DMS79 treated with DMSO at 0.1 percent for 48 hours (cell line): ENCODE measurements around the gene EEFSEC.

Experiments used
- DNase-seq: peaks from one replicate; lab custom pipeline; 2025; lab: John Stamatoyannopoulos, UW

EEFSEC gene

GRCh38 chr3:128182656-128183055 lies 29.4 kb downstream of the EEFSEC start:
- no peak for DNase-seq

GRCh38 chr3:128185630-128186447 lies 32.6 kb downstream of the EEFSEC start:
- no peak for DNase-seq

GRCh38 chr3:128187495-128187894 lies 34.2 kb downstream of the EEFSEC start:
- DNase-seq: no peak

GRCh38 chr3:128188326-128188725 lies 35.0 kb downstream of the EEFSEC start:
- DNase-seq: no peak

DNA sequence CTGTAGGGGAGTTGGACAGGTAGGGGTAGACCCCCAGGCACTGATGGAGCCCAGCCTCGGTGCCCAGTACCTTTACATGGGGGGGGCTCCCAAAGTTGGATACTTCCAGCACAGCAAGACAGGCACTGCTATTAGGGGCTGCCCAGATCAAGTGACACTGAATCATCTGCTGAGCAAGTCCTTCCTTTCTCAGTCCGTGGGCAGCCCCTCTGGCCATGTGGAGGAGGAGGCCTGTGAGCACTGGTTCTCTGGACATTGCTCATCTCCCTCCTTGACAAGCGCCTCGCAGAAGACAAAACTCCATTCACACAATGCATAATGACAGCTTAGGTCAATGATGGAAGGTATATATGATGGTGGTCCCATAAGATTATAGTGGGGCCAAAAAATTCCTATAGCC lies 35.7 kb downstream of the EEFSEC start:
- no peak for DNase-seq

GRCh38 chr3:128190501-128190900 lies 37.2 kb downstream of the EEFSEC start:
- no peak for DNase-seq

GRCh38 chr3:128192131-128192530 lies 38.9 kb downstream of the EEFSEC start:
- DNase-seq: no peak

GRCh38 chr3:128193168-128193567 lies 39.9 kb downstream of the EEFSEC start:
- no peak for DNase-seq

DNA sequence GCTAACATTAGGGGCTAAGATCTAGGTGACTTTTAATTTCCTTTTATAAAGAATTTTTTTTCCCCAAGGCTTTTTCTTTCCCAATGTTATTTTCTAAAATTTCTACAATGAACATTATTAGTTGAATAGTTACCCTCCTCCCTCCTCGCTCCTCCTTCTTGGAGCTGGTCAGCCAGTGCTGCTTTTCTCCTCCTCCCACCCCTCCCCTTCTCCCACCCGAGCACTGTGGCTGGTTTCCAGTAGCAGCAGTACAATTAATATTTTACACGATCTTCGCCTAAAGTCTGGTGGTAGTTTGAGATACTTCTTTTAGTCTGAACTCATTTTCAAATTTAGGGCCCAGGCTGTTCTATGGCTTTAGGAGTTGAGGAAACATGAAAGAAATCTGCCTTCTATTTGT lies 41.6 kb downstream of the EEFSEC start:
- no peak for DNase-seq

- no peak for DNase-seq
Observed at GRCh38 chr3:128195369-128195768, 42.1 kb downstream of the EEFSEC start.

DNA sequence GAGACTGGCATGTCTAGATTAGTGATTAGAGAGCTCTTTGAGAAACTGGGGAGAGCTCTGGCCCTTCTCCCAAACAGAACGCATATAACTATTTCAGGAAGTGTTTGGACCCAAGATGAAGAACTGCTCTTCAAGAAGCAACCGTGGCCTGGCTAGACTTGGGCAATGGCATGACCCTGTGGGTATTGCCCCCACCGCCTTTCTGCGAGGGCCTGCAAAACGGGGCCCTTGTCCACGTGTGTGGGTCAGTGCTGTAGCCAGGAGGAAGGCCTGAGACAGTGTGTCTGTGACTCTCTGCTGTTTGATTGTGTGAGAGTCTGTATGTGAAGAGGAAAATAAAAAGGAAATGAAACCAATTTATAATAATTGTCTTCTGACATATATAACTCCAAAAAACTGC lies 42.5 kb downstream of the EEFSEC start:
- DNase-seq: no peak

- DNase-seq: no peak
Observed at GRCh38 chr3:128196647-128197046, 43.4 kb downstream of the EEFSEC start.

DNA sequence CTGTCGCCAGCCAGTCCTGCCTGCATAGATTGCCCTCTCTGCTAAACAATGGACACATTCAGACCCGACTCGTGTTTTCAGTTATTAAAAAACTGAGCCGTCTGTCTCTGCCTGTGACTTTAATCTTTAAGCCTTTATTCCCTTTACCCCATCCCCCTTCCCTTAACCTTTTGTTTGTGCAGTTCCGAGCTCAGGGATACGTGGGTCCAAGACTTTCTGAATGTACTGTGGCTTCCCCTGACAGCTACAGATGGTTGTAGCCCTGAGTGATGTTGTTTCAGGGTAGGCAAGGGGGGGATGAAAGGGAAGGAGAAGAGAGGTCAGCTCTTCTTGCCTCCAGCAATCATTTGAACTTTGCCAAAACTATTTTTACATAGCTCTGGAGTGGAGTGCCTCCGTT lies 44.6 kb downstream of the EEFSEC start:
- DNase-seq: no peak

GRCh38 chr3:128198313-128198712 lies 45.0 kb downstream of the EEFSEC start:
- no peak for DNase-seq

GRCh38 chr3:128199110-128199509 lies 45.8 kb downstream of the EEFSEC start:
- no peak for DNase-seq

DNA sequence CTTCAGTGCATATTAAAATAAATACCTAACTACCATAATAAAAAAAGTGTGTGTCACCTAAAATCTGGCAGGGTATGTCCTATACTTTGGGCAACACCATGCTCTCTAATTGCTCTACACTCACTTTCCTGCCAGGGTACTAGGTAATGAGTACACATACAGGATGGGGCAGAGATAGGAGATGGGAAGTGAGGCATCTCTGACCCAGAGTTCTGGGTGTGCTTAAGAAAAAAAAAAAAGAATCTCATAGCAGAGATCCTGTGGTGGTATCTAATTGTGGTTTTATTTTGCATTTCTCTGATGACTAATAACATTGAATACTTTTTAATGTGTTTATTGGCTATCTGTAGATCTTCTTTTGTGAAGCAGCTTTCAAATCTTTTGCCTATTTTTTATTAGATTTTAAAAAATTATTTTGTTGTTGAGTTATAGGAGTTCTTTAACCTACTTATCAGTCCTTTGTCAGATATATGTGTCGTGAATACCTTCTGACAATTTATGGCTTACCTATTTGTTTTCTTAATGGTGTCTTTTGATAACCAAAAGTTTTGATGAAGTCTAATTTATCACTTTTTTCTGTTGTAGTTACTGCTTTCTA lies 48.0 kb downstream of the EEFSEC start:
- no peak for DNase-seq

DNA sequence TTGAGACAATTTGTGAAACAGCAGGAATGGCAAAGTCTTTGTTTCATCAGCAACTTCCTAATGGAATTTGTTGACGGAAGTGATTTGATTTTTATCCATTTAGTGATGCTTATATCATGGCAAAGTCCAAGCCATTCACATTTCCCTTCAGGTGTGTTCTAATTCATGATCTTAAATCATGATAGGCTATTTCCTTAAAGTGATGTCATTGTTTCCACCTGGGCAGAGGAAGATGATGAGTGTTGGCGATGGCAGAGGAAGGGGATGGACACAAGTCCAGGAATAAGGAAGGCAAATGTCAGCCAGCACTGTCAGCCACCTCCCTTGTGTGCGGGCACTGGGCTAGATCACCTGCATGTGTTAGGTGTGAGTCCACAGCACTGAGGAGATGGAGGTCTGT lies 49.9 kb downstream of the EEFSEC start:
- DNase-seq: no peak

DNA sequence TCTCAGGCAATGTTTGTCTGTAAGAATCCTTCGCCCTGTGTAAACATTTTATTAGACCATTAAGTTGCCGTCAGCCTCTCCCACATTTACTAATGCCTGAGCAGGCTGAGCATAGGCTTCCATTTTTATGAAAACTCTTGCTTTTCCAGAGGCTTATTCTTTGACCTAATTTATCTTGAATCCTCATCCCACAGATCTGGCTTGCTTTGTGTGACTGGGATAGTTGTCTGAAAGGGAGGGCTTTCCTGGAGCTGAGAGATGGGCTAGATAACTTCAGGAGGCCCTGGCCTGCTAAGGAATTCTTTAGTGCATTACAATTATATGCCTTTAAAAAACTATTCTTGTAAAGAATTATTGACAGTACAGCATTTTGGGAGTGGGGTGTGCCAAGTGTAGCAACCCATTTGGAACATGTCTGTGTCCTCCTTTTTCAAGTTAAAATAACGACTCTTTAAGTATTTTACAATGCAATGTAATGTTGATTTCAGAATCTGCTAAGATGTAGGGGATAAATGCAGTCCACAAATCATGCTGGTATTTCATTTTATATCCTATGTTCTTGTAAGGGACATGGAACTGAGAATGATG lies 52.4 kb downstream of the EEFSEC start:
- no peak for DNase-seq

GRCh38 chr3:128207951-128208350 lies 54.7 kb downstream of the EEFSEC start:
- no peak for DNase-seq

- no peak for DNase-seq
Observed at GRCh38 chr3:128210711-128211110, 57.4 kb downstream of the EEFSEC start.

GRCh38 chr3:128214056-128214455 lies 60.8 kb downstream of the EEFSEC start:
- no peak for DNase-seq

GRCh38 chr3:128215290-128215689 lies 62.0 kb downstream of the EEFSEC start:
- no peak for DNase-seq

GRCh38 chr3:128215800-128216495 lies 62.7 kb downstream of the EEFSEC start:
- no peak for DNase-seq
